HG03135 (cell line): ENCODE data around the gene ALOXE3.

Experiments
- ATAC-seq: cut with Tn5 transposase; IDR thresholded peaks from one replicate; pipeline ENCODE4 v1.9.1; 2021; ENCODE audit warnings: mild to moderate bottlenecking, moderate library complexity; ENCODE audit not compliant: unreplicated experiment

ALOXE3 gene

GRCh38 chr17:8154608-8155155 is 36.4 kb upstream of the ALOXE3 start:
- no peak for ATAC-seq

- no peak for ATAC-seq
Measured at GRCh38 chr17:8153957-8154607, 35.8 kb upstream of the ALOXE3 start.

DNA sequence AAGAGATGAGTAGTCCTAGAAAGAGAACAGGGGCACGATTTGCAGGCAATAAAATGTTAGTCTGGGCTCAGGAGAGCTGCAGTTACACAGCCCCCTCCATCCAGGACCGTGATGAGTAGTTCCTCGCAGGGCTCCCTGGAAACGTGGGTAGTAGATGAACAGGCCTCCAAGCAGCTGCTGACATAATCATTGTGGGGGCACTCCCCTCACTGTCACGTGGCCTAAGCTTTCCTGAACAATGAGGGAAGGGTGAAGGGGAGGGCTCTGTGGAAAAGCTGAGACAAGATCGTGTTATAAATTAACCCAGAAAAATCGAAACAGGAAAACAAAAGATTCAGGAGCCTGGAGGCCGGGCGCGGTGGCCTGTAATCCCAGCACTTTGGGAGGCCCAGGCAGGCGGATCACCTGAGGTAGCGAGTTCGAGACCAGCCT is 35.2 kb upstream of the ALOXE3 start:
- ATAC-seq: no peak

GRCh38 chr17:8153031-8153451 is 34.7 kb upstream of the ALOXE3 start:
- ATAC-seq: no peak

- ATAC-seq: no peak
Measured at GRCh38 chr17:8152112-8152775, 33.9 kb upstream of the ALOXE3 start, which contains the start of gene PER1. PER1 (minus strand) TSS chr17:8152404; CDS start chr17:8150706, 1,698 bp downstream.

GRCh38 chr17:8151641-8152111 is 33.4 kb upstream of the ALOXE3 start:
- no peak for ATAC-seq

- peak; percentile 43 for ATAC-seq
Measured at GRCh38 chr17:8151120-8151640, 32.9 kb upstream of the ALOXE3 start.

- ATAC-seq: no peak
Measured at GRCh38 chr17:8150194-8151119, 32.1 kb upstream of the ALOXE3 start.

DNA sequence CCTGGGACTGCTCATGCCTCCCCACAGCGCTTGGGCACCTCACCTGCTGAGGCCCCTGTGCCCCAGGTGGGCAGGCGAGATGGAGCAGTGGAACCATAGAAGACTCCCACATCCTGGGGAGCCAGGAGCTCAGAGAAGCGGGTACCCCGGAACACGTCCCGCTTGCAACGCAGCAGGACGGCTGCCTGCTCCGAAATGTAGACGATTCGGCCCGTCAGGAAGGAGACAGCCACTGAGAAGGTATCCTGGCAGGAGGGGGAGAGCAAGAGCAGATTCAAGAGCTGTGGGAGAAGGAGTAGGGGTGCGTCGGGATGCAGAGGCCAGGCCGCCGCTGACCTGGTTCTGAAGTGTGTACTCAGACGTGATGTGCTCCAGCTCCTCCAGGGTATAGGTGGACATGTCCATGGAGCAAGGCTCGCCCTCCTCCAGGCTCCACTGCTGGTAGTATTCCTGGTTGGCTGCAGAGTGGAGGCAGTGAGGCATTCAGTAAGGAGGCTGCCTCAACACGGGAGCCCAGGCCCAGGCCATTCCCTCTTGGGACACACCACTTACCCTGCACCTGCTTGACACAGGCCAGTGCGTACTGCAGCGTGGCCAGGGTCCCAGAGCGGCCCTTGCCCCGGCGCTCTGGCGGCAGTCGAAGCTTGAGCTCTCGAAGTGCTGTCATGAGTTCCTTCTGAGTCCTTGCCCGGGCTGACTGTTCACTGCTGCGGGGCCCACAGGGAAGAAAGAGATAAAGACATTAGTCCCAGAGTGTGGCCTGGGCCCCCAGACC is 31.3 kb upstream of the ALOXE3 start:
- no peak for ATAC-seq

DNA sequence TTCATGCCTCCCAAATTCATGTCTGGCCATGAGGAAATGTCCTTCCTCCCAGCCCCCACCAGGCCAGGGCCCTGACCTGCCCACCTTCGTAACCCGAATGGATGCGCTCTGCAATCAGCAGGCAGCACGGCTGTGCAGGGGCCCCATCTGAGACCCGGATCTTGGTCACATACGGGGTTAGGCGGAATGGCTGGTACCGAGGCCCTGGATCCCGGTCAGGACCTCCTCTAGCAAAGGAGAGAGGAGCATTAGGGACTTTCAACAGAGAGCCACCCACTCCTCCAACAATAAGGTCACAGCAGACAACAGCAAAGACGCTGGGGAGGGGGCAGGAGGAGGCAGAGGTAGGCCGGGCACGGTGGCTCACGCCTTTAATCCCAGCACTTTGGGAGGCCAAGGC is 30.2 kb upstream of the ALOXE3 start:
- ATAC-seq: no peak

DNA sequence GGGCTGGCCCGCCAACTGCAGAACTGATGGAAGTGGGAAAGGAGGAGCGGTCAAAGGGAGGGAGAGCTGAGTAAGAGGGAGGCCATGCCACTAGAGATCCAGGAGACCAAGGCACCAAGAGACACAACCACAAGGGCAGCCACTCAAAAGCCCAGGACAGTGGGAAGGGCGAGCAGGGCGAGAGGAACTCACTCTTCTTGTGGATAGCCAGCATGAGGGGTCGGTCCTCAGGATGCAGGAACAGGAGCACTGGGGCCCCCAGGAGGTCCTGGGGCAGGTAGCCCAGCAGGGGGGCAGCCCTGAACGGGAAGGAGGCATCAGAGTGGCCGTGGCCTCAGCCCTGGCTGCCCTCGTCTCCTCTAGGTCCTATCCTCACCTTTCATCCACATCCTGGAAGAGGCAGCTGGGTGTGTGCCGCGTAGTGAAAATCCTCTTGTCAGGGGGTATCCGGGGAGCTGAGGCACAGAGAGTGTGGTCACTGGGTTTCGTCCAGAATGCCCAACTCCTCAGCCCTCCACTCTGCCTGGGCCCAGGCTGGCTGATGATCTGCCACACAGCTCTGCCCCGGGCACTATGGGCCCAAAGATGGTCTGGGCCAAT is 29.6 kb upstream of the ALOXE3 start:
- no peak for ATAC-seq

- no peak for ATAC-seq
Measured at GRCh38 chr17:8147141-8147804, 29.0 kb upstream of the ALOXE3 start.

GRCh38 chr17:8146381-8147140 is 28.2 kb upstream of the ALOXE3 start:
- no peak for ATAC-seq

GRCh38 chr17:8145811-8146210 is 27.5 kb upstream of the ALOXE3 start:
- ATAC-seq: no peak

DNA sequence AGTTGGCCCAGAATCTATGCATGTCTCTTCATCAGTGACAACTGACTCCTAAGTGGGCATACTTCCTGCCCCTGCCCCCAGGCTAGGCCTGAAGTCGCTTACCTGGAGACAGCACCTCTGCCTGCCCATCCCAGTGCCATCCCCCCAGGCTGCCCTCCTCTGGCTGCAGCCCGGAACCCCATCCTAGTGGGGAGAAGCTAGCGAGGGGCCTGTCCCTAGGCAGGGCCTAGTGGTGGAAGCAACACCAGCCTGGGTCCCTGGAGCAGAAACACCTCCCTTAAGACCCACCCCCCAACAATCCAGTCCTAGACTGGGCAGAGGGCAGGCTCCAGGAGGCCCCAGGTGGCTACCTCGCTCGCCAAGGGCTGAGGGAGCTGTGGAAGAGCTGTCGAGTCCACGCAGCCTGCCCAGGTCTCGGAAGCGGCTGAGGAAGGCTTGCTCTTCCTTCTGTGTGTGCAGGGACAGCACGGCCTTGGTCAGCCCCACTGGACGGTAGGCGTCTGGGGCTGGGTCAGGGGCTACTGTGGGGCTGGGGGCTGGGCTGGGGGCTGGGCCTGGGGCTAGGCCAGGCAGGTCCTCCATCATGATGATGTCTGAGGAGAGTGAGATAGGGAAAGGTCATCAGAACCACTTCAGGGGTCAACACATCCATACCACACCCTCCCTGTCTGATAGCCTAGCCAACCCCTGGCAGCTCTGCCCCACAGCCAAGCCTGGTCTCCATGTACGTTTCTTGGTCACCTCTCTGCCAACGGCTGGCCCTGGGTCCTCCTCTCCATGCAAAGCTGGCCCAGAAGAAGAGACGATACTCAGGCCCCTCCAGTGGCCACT is 26.3 kb upstream of the ALOXE3 start:
- no peak for ATAC-seq

DNA sequence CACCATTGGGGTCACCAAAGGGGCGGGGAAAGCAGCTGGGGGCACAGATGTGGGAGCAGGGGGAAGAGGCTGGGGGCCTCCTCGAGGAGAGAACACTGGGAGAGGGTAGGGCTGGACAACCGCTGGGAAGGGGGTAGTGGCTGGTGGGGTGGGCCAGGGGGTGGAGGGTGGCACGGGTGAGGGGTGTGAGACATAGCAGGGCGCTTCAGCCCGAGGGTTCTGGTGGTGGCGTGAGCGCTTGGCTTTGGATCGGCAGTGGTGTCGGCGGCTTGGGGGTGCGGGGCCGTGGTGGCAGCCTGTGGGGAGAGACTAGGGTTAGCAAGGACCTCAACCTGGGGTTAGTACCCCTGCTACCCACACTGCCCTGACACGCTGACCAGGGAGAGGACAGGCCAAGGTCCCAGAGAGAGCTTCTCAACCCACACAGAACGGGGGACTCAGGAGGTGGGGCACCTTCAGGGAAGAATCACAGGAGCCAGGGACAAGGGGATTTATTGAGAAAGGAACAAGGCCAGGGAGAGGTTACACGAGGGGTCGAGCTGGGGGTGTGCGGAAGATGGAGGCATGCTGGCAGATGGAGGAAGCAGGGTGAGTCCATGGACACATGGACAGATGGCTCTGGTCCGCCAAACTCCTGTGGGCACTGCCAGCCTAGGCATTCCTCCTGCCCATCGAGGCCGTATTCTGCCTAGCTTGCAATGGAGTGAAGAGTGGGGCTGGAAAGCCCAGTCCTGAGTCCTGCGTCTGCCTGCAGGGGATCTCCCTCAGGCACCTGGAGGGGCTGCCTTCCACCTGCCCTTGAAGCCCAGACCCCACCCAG is 25.5 kb upstream of the ALOXE3 start:
- no peak for ATAC-seq
